ENCODE results near the gene MYRFL.

Gene MYRFL

DNA sequence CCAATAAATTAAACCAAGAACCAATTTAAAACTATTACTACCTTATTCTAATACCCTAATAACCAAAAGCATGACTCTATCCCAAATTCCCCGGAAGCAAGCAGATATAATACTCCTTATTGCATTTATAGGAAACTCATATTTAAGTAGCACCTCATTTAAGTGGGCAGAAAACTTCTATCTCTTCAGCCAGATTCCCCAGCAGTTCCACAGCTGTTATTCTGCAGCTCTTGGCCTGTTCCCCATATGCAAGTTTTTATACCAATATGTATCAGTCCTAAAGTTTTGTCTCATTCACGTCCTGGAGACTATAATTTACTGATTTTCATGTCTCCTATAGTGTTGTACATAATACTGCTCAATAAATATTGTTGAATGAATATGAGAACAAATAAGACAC, 106.5 kb downstream of the MYRFL start:
- Histone ChIP-seq H3K79me2 (ENCODE audit: insufficient read depth, low read depth) (no peaks in the 10 kb centered on the region), H4K20me1 (ENCODE audit: insufficient read depth) (no peaks in the 10 kb centered on the region), H3K27me3 (ENCODE audit: insufficient read depth, low read depth) (no peaks in the 10 kb centered on the region), H3K27ac (no peak overlapping the region), H3K4me3 (IDR thresholded peaks at IDR 0.05; ENCODE audit: insufficient read depth, low read depth, low read length) (no peak overlapping the region), H3K4me2 (no peak overlapping the region), H3K4me1 (ENCODE audit: low read depth, poor library complexity, severe bottlenecking) (no peaks in the 10 kb centered on the region), H3K9ac (no peak overlapping the region), H3K36me3 (ENCODE audit: insufficient read depth) (no peaks in the 10 kb centered on the region), H2AFZ (ENCODE audit: low read depth) (no peak overlapping the region)
- TF ChIP-seq, protein P1, sequence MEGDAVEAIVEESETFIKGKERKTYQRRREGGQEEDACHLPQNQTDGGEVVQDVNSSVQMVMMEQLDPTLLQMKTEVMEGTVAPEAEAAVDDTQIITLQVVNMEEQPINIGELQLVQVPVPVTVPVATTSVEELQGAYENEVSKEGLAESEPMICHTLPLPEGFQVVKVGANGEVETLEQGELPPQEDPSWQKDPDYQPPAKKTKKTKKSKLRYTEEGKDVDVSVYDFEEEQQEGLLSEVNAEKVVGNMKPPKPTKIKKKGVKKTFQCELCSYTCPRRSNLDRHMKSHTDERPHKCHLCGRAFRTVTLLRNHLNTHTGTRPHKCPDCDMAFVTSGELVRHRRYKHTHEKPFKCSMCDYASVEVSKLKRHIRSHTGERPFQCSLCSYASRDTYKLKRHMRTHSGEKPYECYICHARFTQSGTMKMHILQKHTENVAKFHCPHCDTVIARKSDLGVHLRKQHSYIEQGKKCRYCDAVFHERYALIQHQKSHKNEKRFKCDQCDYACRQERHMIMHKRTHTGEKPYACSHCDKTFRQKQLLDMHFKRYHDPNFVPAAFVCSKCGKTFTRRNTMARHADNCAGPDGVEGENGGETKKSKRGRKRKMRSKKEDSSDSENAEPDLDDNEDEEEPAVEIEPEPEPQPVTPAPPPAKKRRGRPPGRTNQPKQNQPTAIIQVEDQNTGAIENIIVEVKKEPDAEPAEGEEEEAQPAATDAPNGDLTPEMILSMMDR (conservative IDR thresholded peaks at IDR 0.05; ENCODE audit: low read depth, low read length), result no peak

- Histone ChIP-seq H3K27ac (no peak overlapping the region), H2AFZ (ENCODE audit: low read depth) (no peak overlapping the region), H4K20me1 (ENCODE audit: insufficient read depth) (no peaks in the 10 kb centered on the region), H3K4me3 (IDR thresholded peaks at IDR 0.05; ENCODE audit: insufficient read depth, low read depth, low read length) (no peak overlapping the region), H3K27me3 (ENCODE audit: insufficient read depth, low read depth) (no peaks in the 10 kb centered on the region), H3K79me2 (ENCODE audit: insufficient read depth, low read depth) (no peaks in the 10 kb centered on the region), H3K4me1 (ENCODE audit: low read depth, poor library complexity, severe bottlenecking) (no peaks in the 10 kb centered on the region), H3K4me2 (no peak overlapping the region), H3K9ac (no peak overlapping the region), H3K36me3 (ENCODE audit: insufficient read depth) (no peaks in the 10 kb centered on the region)
- TF ChIP-seq, protein P1 (conservative IDR thresholded peaks at IDR 0.05; ENCODE audit: low read depth, low read length), result no peak
These were observed 107.1 kb downstream of the MYRFL start for GRCh38 chr12:69932154-69932553.

- Histone ChIP-seq H3K27ac (no peak overlapping the region), H3K4me1 (ENCODE audit: low read depth, poor library complexity, severe bottlenecking) (no peaks in the 10 kb centered on the region), H3K4me3 (IDR thresholded peaks at IDR 0.05; ENCODE audit: insufficient read depth, low read depth, low read length) (no peak overlapping the region), H4K20me1 (ENCODE audit: insufficient read depth) (no peaks in the 10 kb centered on the region), H3K27me3 (ENCODE audit: insufficient read depth, low read depth) (no peaks in the 10 kb centered on the region), H3K9ac (no peak overlapping the region), H2AFZ (ENCODE audit: low read depth) (no peak overlapping the region), H3K4me2 (no peak overlapping the region), H3K79me2 (ENCODE audit: insufficient read depth, low read depth) (no peaks in the 10 kb centered on the region), H3K36me3 (ENCODE audit: insufficient read depth) (no peaks in the 10 kb centered on the region)
- TF ChIP-seq, protein P1 (conservative IDR thresholded peaks at IDR 0.05; ENCODE audit: low read depth, low read length), result no peak
These were observed 107.9 kb downstream of the MYRFL start for GRCh38 chr12:69932676-69933552.

GRCh38 chr12:69934011-69934410, 109.0 kb downstream of the MYRFL start:
- Histone ChIP-seq H3K79me2 (ENCODE audit: insufficient read depth, low read depth) (no peaks in the 10 kb centered on the region), H3K27ac (no peak overlapping the region), H2AFZ (ENCODE audit: low read depth) (no peak overlapping the region), H3K4me3 (IDR thresholded peaks at IDR 0.05; ENCODE audit: insufficient read depth, low read depth, low read length) (no peak overlapping the region), H4K20me1 (ENCODE audit: insufficient read depth) (no peaks in the 10 kb centered on the region), H3K9ac (no peak overlapping the region), H3K4me1 (ENCODE audit: low read depth, poor library complexity, severe bottlenecking) (no peaks in the 10 kb centered on the region), H3K27me3 (ENCODE audit: insufficient read depth, low read depth) (no peaks in the 10 kb centered on the region), H3K36me3 (ENCODE audit: insufficient read depth) (no peaks in the 10 kb centered on the region), H3K4me2 (no peak overlapping the region)
- TF ChIP-seq, protein P1 (conservative IDR thresholded peaks at IDR 0.05; ENCODE audit: low read depth, low read length), result no peak
